Testis (tissue), 2 donors: ENCODE measurements around the gene HSDL1.

ENCODE experiments used
- CTCF ChIP-seq, 3 experiments: fragments of 450-650 bp in 2 of 3; fragments of 200-600 bp in 1 of 3; sonication (generic) in 1 of 3; IDR thresholded peaks; one replicate each; pipeline ENCODE4 v1.5.1; 2016 to 2019; ENCODE audit warnings: antibody characterized with exemption in 3 of 3, mild to moderate bottlenecking in 2 of 3, moderate library complexity in 1 of 3
- POLR2A ChIP-seq: fragments of 450-650 bp; IDR thresholded peaks from one replicate; pipeline ENCODE4 v1.6.1; 2017; ENCODE audit warnings: antibody characterized with exemption, mild to moderate bottlenecking, moderate library complexity

DNA sequence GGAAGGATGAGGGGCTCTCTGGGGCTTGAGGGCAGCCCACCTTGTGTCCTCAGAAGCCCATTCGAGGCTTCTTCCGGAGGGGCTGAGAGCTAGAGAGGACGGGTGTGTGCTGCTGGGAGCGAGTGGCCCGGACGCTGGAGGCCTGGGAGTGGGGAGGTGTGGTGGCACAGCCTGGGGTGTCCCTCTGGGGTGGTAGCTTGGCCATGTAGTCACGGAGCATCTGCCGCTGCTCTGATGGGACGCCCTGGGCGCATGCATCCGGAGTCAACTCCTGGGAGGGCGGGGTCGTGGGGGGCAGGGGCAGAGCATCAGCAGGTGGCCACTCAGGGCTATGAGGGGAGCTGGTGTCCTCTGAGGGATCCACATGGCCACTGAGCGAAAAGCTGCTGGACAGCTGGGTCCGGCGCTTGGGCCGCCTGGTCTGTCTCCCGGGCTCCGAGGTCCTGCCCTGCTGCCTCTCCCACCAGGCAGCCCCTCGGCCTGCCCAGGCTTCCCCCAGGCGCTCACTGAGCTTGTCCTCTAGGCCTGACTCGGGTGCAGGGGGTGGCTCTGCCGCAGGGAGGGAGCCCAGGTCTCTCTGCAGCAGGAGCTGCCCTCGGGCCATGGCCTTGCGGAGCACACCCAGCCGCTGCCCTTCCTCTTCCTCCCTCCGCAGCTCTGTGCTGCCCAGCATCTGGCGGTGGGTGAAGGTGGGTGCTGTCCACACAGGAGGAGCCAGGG lies 34.1 kb upstream of the HSDL1 start:
- TF ChIP-seq CTCF (IDR thresholded peaks at IDR 0.05) (no peak), POLR2A (no peak)
